Measurements from ENCODE around the gene RTN4R.
A peak's percentile ranks its signal among the peaks of the same experiment; 100 is the strongest.
"Not testable (repeated sequence)": the region's sequence is repeated elsewhere in the genome, so short reads cannot be mapped to it uniquely, and the experiment has no call there.

RTN4R gene

GRCh38 chr22:20268279-20269012, at the start of gene RTN4R:
RTN4R (minus strand) TSS chr22:20268318; CDS start chr22:20268092, 226 bp downstream.
- no peak within 1 kb of the TSS for H3K27ac ChIP-seq (ENCODE audit: low read depth, low read length)
- H3K9ac ChIP-seq (ENCODE audit: low read depth in 1 of 2, low read length in 2 of 2), result no peak within 1 kb of the TSS
- H3K36me3 ChIP-seq (ENCODE audit: control insufficient read depth in 1 of 2, insufficient read depth in 2 of 2, low read length in 2 of 2), result no peaks in the 10 kb centered on the region
- no peaks in the 10 kb centered on the region for H3K9me3 ChIP-seq (ENCODE audit: control insufficient read depth in 1 of 2, low read length in 2 of 2)
- H3K27me3 ChIP-seq (ENCODE audit: control insufficient read depth in 1 of 2, insufficient read depth in 2 of 2, low read length in 2 of 2), result no peaks in the 10 kb centered on the region
- peaks cover 0 to 10% of the 10 kb centered on the region in 2 donors for H3K4me1 ChIP-seq (ENCODE audit: control insufficient read depth in 1 of 2, insufficient read depth in 2 of 2, low read length in 2 of 2)
- peak within 1 kb of the TSS; percentile 40 for H3K4me3 ChIP-seq (ENCODE audit: low read depth in 1 of 2, low read length in 2 of 2)

- H3K4me3 ChIP-seq (ENCODE audit: low read depth in 1 of 2, low read length in 2 of 2); H3K36me3 ChIP-seq (ENCODE audit: control insufficient read depth in 1 of 2, insufficient read depth in 2 of 2, low read length in 2 of 2); H3K9ac ChIP-seq (ENCODE audit: low read depth in 1 of 2, low read length in 2 of 2); H3K27me3 ChIP-seq (ENCODE audit: control insufficient read depth in 1 of 2, insufficient read depth in 2 of 2, low read length in 2 of 2); H3K9me3 ChIP-seq (ENCODE audit: control insufficient read depth in 1 of 2, low read length in 2 of 2); H3K27ac ChIP-seq (ENCODE audit: low read depth, low read length): not testable (repeated sequence)
- peaks cover 12 to 15% of the 10 kb centered on the region in 2 donors for H3K4me1 ChIP-seq (ENCODE audit: control insufficient read depth in 1 of 2, insufficient read depth in 2 of 2, low read length in 2 of 2)
Observed at GRCh38 chr22:20317402-20318042, 49.4 kb upstream of the RTN4R start.

GRCh38 chr22:20316844-20317401, 48.8 kb upstream of the RTN4R start:
- H3K36me3 ChIP-seq (ENCODE audit: control insufficient read depth in 1 of 2, insufficient read depth in 2 of 2, low read length in 2 of 2), result peaks cover 0 to 3% of the 10 kb centered on the region in 2 donors
- no peak overlapping the region for H3K9ac ChIP-seq (ENCODE audit: low read depth in 1 of 2, low read length in 2 of 2)
- H3K4me3 ChIP-seq (ENCODE audit: low read depth in 1 of 2, low read length in 2 of 2), result no peak overlapping the region
- no peaks in the 10 kb centered on the region for H3K9me3 ChIP-seq (ENCODE audit: control insufficient read depth in 1 of 2, low read length in 2 of 2)
- no peaks in the 10 kb centered on the region for H3K27me3 ChIP-seq (ENCODE audit: control insufficient read depth in 1 of 2, insufficient read depth in 2 of 2, low read length in 2 of 2)
- H3K27ac ChIP-seq (ENCODE audit: low read depth, low read length), result no peak overlapping the region
- H3K4me1 ChIP-seq (ENCODE audit: control insufficient read depth in 1 of 2, insufficient read depth in 2 of 2, low read length in 2 of 2), result peaks cover 12 to 15% of the 10 kb centered on the region in 2 donors

GRCh38 chr22:20316217-20316843, 48.2 kb upstream of the RTN4R start:
- peaks cover 0 to 3% of the 10 kb centered on the region in 2 donors for H3K36me3 ChIP-seq (ENCODE audit: control insufficient read depth in 1 of 2, insufficient read depth in 2 of 2, low read length in 2 of 2)
- peaks cover 12 to 15% of the 10 kb centered on the region in 2 donors for H3K4me1 ChIP-seq (ENCODE audit: control insufficient read depth in 1 of 2, insufficient read depth in 2 of 2, low read length in 2 of 2)
- H3K9ac ChIP-seq (ENCODE audit: low read depth in 1 of 2, low read length in 2 of 2), result no peak overlapping the region
- H3K27ac ChIP-seq (ENCODE audit: low read depth, low read length), result no peak overlapping the region
- H3K9me3 ChIP-seq (ENCODE audit: control insufficient read depth in 1 of 2, low read length in 2 of 2), result no peaks in the 10 kb centered on the region
- H3K4me3 ChIP-seq (ENCODE audit: low read depth in 1 of 2, low read length in 2 of 2), result no peak overlapping the region
- no peaks in the 10 kb centered on the region for H3K27me3 ChIP-seq (ENCODE audit: control insufficient read depth in 1 of 2, insufficient read depth in 2 of 2, low read length in 2 of 2)

GRCh38 chr22:20315337-20316216, 47.5 kb upstream of the RTN4R start:
- H3K9me3 ChIP-seq (ENCODE audit: control insufficient read depth in 1 of 2, low read length in 2 of 2), result no peaks in the 10 kb centered on the region
- H3K36me3 ChIP-seq (ENCODE audit: control insufficient read depth in 1 of 2, insufficient read depth in 2 of 2, low read length in 2 of 2), result peaks cover 0 to 3% of the 10 kb centered on the region in 2 donors
- no peak overlapping the region for H3K4me3 ChIP-seq (ENCODE audit: low read depth in 1 of 2, low read length in 2 of 2)
- H3K9ac ChIP-seq (ENCODE audit: low read depth in 1 of 2, low read length in 2 of 2), result no peak overlapping the region
- no peak overlapping the region for H3K27ac ChIP-seq (ENCODE audit: low read depth, low read length)
- H3K27me3 ChIP-seq (ENCODE audit: control insufficient read depth in 1 of 2, insufficient read depth in 2 of 2, low read length in 2 of 2), result no peaks in the 10 kb centered on the region
- H3K4me1 ChIP-seq (ENCODE audit: control insufficient read depth in 1 of 2, insufficient read depth in 2 of 2, low read length in 2 of 2), result peaks cover 6 to 9% of the 10 kb centered on the region in 2 donors

- H3K9me3 ChIP-seq (ENCODE audit: control insufficient read depth in 1 of 2, low read length in 2 of 2); H3K27me3 ChIP-seq (ENCODE audit: control insufficient read depth in 1 of 2, insufficient read depth in 2 of 2, low read length in 2 of 2); H3K27ac ChIP-seq (ENCODE audit: low read depth, low read length); H3K9ac ChIP-seq (ENCODE audit: low read depth in 1 of 2, low read length in 2 of 2); H3K36me3 ChIP-seq (ENCODE audit: control insufficient read depth in 1 of 2, insufficient read depth in 2 of 2, low read length in 2 of 2); H3K4me3 ChIP-seq (ENCODE audit: low read depth in 1 of 2, low read length in 2 of 2); H3K4me1 ChIP-seq (ENCODE audit: control insufficient read depth in 1 of 2, insufficient read depth in 2 of 2, low read length in 2 of 2): not testable (repeated sequence)
Observed at GRCh38 chr22:20314741-20315336, 46.7 kb upstream of the RTN4R start.

GRCh38 chr22:20314206-20314605, 46.1 kb upstream of the RTN4R start:
- H3K27me3 ChIP-seq (ENCODE audit: control insufficient read depth in 1 of 2, insufficient read depth in 2 of 2, low read length in 2 of 2); H3K4me3 ChIP-seq (ENCODE audit: low read depth in 1 of 2, low read length in 2 of 2); H3K9ac ChIP-seq (ENCODE audit: low read depth in 1 of 2, low read length in 2 of 2): not testable (repeated sequence)

GRCh38 chr22:20313306-20314077, 45.4 kb upstream of the RTN4R start:
- H3K4me1 ChIP-seq (ENCODE audit: control insufficient read depth in 1 of 2, insufficient read depth in 2 of 2, low read length in 2 of 2); H3K9ac ChIP-seq (ENCODE audit: low read depth in 1 of 2, low read length in 2 of 2); H3K4me3 ChIP-seq (ENCODE audit: low read depth in 1 of 2, low read length in 2 of 2); H3K27ac ChIP-seq (ENCODE audit: low read depth, low read length); H3K9me3 ChIP-seq (ENCODE audit: control insufficient read depth in 1 of 2, low read length in 2 of 2); H3K27me3 ChIP-seq (ENCODE audit: control insufficient read depth in 1 of 2, insufficient read depth in 2 of 2, low read length in 2 of 2); H3K36me3 ChIP-seq (ENCODE audit: control insufficient read depth in 1 of 2, insufficient read depth in 2 of 2, low read length in 2 of 2): not testable (repeated sequence)

More at GRCh38 chr22:20314206-20314605, 46.1 kb upstream of the RTN4R start:
- H3K36me3 ChIP-seq (ENCODE audit: control insufficient read depth in 1 of 2, insufficient read depth in 2 of 2, low read length in 2 of 2); H3K4me1 ChIP-seq (ENCODE audit: control insufficient read depth in 1 of 2, insufficient read depth in 2 of 2, low read length in 2 of 2); H3K9me3 ChIP-seq (ENCODE audit: control insufficient read depth in 1 of 2, low read length in 2 of 2); H3K27ac ChIP-seq (ENCODE audit: low read depth, low read length): not testable (repeated sequence)
